HUES48 (cell line): ENCODE results near the gene BDKRB2.

ENCODE experiments used
- H3K27ac ChIP-seq: one replicate; pipeline ENCODE4 v1.7.0; 2013; ENCODE audit warnings: low read depth, low read length, inconsistent platforms
- H3K27me3 ChIP-seq: 2 replicates; pipeline ENCODE4 v1.6.1; 2013; ENCODE audit warnings: mild to moderate bottlenecking, low read length; ENCODE audit not compliant: control insufficient read depth, insufficient read depth
- H3K36me3 ChIP-seq: 2 replicates; pipeline ENCODE4 v1.6.1; 2013; ENCODE audit warnings: low read length; ENCODE audit not compliant: control insufficient read depth, insufficient read depth
- H3K4me1 ChIP-seq: 2 replicates; pipeline ENCODE4 v1.6.1; 2013; ENCODE audit warnings: mild to moderate bottlenecking, low read length; ENCODE audit not compliant: control insufficient read depth, insufficient read depth
- H3K4me3 ChIP-seq: 2 replicates; pipeline ENCODE4 v1.5.1; 2013; ENCODE audit warnings: mild to moderate bottlenecking, low read depth, low read length
- H3K9ac ChIP-seq: 2 replicates; pipeline ENCODE4 v1.6.1; 2013; ENCODE audit warnings: mild to moderate bottlenecking, low read depth, low read length, moderate library complexity
- H3K9me3 ChIP-seq: 2 replicates; pipeline ENCODE4 v1.6.1; 2013; ENCODE audit warnings: low read length; ENCODE audit not compliant: control insufficient read depth, insufficient read depth

Gene BDKRB2

DNA sequence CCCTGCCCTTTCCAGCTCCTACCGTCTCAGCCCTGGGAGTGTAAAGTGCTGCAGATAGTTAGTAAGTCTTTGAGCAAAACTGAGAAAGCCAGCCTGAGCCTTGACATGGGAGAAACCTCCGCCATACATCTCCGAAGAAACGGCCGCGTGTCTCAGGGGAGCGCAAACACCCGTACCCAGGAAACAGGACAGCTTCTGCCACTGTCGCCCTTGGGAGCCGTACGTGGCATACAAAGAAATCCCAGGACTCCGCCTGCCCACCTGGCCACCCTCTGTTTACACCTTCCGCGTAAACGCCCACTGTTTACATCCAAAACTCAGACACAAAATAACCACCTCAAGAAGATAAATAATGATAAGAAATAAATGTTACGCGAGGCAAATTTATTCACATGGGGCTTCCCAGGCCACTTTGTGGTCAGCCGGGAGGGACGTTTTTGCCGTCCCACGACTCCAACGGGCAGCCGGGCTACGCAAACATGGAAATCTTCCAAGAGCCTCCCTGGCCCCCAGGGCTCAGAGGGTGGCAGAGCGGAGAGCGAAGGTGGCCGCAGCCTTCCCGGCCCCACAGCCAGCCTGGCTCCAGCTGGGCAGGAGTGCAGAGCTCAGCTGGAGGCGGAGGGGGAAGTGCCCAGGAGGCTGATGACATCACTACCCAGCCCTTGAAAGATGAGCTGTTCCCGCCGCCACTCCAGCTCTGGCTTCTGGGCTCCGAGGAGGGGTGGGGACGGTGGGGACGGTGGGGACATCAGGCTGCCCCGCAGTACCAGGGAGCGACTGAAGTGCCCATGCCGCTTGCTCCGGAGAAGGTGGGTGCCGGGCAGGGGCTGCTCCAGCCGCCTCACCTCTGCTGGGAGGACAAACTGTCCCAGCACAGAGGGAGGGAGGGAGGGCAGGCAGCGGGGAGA is at the start of gene BDKRB2:
Gene BDKRB2 (plus strand): TSS at position 689 of the 908 bp plus-strand sequence. CDS start 32,269 bp downstream, outside the sequence.
- H3K27ac ChIP-seq = no peak within 1 kb of the TSS
- H3K4me1 ChIP-seq = peaks cover 16% of the 10 kb centered on the region
- H3K36me3 ChIP-seq = no peaks in the 10 kb centered on the region
- peaks cover 24% of the 10 kb centered on the region for H3K27me3 ChIP-seq
- peak within 1 kb of the TSS; percentile 44 for H3K4me3 ChIP-seq
- H3K9me3 ChIP-seq = no peaks in the 10 kb centered on the region
- H3K9ac ChIP-seq = no peak within 1 kb of the TSS

DNA sequence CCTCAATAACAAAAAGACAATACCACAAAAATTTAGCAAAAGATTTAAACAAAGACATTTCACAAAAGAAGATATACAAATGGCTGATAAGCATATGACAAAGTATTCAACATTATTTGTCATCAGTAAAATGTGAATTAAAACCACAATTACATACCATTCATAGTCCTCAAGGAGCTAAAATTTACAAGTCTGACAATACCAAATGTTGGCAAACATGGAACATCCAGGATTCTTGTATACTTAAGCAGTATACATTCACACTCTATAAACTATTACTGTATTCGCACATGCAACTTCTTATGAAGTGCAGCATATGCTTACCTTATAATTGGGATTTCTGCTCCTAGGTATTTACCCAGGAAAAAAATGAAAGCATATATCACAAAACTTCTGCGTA is 49.7 kb upstream of the BDKRB2 start:
- Histone ChIP-seq H3K36me3 (no peaks in the 10 kb centered on the region), H3K27ac (no peak overlapping the region), H3K4me1 (no peaks in the 10 kb centered on the region), H3K9me3 (no peaks in the 10 kb centered on the region), H3K9ac (no peak overlapping the region), H3K4me3 (no peak overlapping the region), H3K27me3 (no peaks in the 10 kb centered on the region)

GRCh38 chr14:96156804-96157760 is 47.6 kb upstream of the BDKRB2 start:
- H3K9ac ChIP-seq = no peak overlapping the region
- H3K9me3 ChIP-seq = no peaks in the 10 kb centered on the region
- H3K4me1 ChIP-seq = no peaks in the 10 kb centered on the region
- no peak overlapping the region for H3K4me3 ChIP-seq
- H3K27ac ChIP-seq = no peak overlapping the region
- no peaks in the 10 kb centered on the region for H3K27me3 ChIP-seq
- H3K36me3 ChIP-seq = no peaks in the 10 kb centered on the region

- Histone ChIP-seq H3K4me1 (no peaks in the 10 kb centered on the region), H3K27me3 (no peaks in the 10 kb centered on the region), H3K36me3 (no peaks in the 10 kb centered on the region), H3K9ac (no peak overlapping the region), H3K27ac (no peak overlapping the region), H3K9me3 (no peaks in the 10 kb centered on the region), H3K4me3 (no peak overlapping the region)
These were observed 45.9 kb upstream of the BDKRB2 start for GRCh38 chr14:96158735-96159134.

DNA sequence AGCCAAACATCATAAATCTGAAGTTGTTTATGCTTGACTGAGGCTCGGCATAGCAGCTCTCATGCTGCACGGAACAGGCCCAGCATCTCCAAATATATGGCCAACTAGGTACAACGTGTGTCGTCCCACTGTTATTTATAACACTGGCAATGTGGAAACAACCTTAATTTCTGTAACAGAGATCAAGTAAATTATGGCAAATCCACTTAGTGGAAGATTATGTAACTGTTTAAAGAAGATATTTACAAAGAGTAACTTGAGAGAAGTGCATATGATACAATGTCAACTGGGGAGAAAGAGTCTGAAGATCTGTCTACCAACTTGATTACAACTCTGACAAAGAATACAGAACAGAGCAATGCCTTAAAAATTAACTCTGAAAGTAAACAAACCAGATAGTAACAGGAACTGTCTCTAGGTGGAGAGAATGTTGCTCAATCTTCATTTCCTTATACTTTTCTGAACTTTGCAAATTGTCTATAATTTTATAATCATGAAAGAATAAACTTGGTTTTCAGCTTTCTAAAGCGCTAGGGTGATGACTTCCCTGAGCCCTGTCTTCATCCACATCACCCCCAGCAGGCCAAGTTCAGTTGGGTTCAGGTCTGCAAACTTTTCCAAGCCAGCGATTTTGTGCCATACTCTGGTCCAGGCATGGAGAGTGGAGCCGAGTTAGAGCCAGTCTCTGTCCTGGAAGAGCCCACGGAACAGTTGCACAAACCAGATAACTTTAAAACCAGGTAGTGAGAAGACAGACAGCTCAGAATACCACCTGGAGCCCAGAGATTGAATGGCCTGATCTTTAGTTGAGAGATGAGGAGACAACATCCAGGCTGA is 44.3 kb upstream of the BDKRB2 start:
- Histone ChIP-seq H3K36me3 (no peaks in the 10 kb centered on the region), H3K9me3 (no peaks in the 10 kb centered on the region), H3K27me3 (no peaks in the 10 kb centered on the region), H3K27ac (no peak overlapping the region), H3K4me1 (no peaks in the 10 kb centered on the region), H3K9ac (no peak overlapping the region), H3K4me3 (no peak overlapping the region)

- H3K4me1 ChIP-seq = no peaks in the 10 kb centered on the region
- no peak overlapping the region for H3K27ac ChIP-seq
- no peak overlapping the region for H3K4me3 ChIP-seq
- H3K27me3 ChIP-seq = no peaks in the 10 kb centered on the region
- no peaks in the 10 kb centered on the region for H3K36me3 ChIP-seq
- no peak overlapping the region for H3K9ac ChIP-seq
- H3K9me3 ChIP-seq = no peaks in the 10 kb centered on the region
These were observed 43.7 kb upstream of the BDKRB2 start for GRCh38 chr14:96160913-96161310.

- no peak overlapping the region for H3K9ac ChIP-seq
- no peak overlapping the region for H3K27ac ChIP-seq
- no peaks in the 10 kb centered on the region for H3K4me1 ChIP-seq
- no peak overlapping the region for H3K4me3 ChIP-seq
- H3K9me3 ChIP-seq = no peaks in the 10 kb centered on the region
- H3K36me3 ChIP-seq = no peaks in the 10 kb centered on the region
- no peaks in the 10 kb centered on the region for H3K27me3 ChIP-seq
These were observed 43.0 kb upstream of the BDKRB2 start for GRCh38 chr14:96161636-96162035.

DNA sequence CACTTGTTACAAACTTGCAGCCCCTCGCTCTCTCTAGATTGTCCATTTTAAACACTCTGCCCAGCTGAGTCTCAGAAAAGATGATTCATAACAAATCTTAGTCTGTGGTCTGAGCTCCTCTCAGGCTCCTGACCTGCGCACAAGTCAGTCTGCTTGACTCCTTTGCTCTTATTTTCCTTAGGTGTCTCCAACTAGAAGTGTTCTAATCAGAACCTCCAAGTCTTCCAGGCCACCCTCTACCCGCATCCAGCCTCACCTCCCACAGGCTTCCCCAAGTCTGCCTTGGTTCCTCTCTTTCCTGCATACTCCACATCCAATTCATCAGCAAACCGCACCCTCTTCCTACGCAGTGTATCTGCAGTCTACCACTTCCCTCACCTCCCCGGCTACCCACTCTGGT is 42.4 kb upstream of the BDKRB2 start:
- Histone ChIP-seq H3K4me3 (no peak overlapping the region), H3K27me3 (no peaks in the 10 kb centered on the region), H3K9ac (no peak overlapping the region), H3K4me1 (no peaks in the 10 kb centered on the region), H3K9me3 (no peaks in the 10 kb centered on the region), H3K27ac (no peak overlapping the region), H3K36me3 (no peaks in the 10 kb centered on the region)

DNA sequence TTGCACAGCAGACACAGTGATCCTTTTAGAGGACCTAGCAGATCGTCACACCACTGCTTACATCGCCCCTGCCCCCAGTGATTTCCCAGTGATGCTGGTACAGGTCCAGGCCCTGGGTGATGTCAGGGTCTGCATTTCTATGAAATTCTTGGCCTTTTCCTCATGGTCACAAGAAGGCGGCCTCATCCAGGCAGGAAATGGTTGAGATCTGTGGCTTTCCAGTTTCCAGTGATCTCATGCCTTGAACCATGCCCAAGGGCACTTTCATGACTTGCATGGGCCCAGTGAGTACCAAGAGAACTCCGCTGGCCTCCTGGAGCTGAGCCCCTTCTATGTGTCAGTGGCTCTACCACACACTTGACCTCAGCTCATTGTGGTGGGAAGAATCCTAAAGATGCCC is 41.9 kb upstream of the BDKRB2 start:
- Histone ChIP-seq H3K27me3 (no peaks in the 10 kb centered on the region), H3K36me3 (no peaks in the 10 kb centered on the region), H3K4me3 (no peak overlapping the region), H3K9ac (no peak overlapping the region), H3K4me1 (no peaks in the 10 kb centered on the region), H3K9me3 (no peaks in the 10 kb centered on the region), H3K27ac (no peak overlapping the region)

DNA sequence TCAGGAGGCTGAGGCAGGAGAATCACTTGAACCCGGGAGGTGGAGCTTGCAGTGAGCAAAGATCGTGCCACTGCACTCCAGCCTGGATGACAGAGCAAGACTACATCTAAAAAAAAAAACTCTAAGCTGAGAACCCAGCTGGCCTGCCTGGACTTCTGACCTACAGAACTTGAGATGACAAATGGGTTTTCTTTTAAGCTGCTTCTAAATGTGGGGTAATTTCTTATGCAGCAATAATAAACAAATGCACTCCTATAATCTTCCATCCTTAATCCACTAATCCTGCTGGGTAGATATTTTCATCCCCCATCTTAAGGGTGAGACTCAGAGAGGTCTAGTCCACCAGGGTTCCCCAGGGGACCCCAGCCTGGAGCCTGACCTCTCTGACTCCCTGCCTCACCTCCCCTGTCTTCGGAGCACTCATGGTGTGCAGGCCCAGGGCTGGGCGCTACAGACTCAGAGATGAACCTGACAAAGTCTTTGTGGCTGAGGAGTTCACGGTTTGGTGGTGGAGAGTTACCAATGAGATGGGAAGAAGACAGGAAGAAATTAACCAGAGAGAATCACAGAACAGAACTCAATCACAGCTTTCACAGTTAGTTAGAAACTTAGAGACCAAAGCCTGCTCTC is 39.7 kb upstream of the BDKRB2 start:
- Histone ChIP-seq H3K9me3 (no peaks in the 10 kb centered on the region), H3K9ac (no peak overlapping the region), H3K27ac (no peak overlapping the region), H3K4me3 (no peak overlapping the region), H3K27me3 (no peaks in the 10 kb centered on the region), H3K4me1 (no peaks in the 10 kb centered on the region), H3K36me3 (no peaks in the 10 kb centered on the region)
